Activated effector memory CD4-positive, alpha-beta T cell treated with anti-CD3 and anti-CD28 coated beads, Interleukin-2, amount 50 U/mL, for 16 hours (primary cell): ENCODE results near the gene TEKT2.
A peak's percentile ranks its signal among the peaks of the same experiment; 100 is the strongest.

Experiments used
- DNase-seq: peaks from one replicate; pipeline ENCODE4 v3.0.0-alpha.2; 2020

TEKT2 gene

DNA sequence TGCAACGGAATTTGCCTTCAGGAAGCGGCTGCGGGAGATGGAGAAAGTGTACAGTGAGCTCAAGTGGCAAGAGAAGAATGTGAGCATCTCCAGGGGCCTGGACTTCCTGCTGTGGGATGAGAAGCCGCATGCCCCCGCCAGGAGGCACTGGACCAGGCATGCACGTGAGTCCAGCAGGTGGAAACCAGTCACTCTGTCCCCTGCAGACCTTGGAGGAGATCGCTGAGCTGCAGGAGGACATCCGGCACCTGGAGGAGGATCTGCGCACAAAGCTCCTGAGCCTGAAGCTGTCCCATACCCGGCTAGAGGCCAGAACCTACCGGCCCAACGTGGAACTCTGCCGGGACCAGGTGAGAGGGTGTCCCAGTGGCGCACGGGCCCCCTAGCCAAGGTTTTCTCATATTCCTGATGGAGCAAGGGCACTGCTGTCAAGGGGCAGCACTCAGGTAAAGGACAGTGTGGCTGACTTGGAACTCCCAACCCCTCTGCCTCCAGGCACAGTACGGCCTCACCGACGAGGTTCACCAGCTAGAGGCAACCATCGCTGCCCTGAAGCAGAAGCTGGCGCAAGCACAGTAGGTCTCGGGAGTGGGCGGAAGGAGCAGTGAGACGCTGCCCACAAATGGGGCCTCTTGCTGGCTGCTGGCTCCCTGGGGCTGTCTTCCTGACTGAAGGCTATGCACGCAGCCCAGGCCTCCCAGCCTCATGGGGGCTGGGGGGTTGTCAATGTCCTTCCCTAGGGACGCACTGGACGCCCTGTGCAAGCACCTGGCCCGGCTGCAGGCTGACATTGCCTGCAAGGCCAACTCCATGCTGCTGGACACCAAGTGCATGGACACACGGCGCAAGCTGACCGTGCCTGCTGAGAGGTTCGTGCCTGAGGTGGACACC lies 3.6 kb downstream of the TEKT2 start:
- DNase-seq: no peak

DNA sequence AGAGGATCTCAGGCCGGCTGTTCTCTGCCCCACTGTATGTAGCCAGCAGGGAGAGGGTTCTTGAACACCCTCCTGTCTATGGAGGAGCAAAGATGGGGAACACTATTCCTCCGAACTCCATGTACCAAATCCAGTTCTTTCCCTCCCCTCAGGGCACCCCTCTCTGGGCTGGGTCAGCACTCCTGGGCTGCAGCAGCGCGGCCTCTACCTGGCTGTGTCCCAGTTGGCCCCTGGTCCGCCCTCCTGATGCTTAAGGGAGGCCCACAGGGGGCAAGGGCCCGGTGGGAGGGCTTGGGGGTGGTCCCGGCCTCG lies 4.3 kb downstream of the TEKT2 start:
- DNase-seq: no peak

DNA sequence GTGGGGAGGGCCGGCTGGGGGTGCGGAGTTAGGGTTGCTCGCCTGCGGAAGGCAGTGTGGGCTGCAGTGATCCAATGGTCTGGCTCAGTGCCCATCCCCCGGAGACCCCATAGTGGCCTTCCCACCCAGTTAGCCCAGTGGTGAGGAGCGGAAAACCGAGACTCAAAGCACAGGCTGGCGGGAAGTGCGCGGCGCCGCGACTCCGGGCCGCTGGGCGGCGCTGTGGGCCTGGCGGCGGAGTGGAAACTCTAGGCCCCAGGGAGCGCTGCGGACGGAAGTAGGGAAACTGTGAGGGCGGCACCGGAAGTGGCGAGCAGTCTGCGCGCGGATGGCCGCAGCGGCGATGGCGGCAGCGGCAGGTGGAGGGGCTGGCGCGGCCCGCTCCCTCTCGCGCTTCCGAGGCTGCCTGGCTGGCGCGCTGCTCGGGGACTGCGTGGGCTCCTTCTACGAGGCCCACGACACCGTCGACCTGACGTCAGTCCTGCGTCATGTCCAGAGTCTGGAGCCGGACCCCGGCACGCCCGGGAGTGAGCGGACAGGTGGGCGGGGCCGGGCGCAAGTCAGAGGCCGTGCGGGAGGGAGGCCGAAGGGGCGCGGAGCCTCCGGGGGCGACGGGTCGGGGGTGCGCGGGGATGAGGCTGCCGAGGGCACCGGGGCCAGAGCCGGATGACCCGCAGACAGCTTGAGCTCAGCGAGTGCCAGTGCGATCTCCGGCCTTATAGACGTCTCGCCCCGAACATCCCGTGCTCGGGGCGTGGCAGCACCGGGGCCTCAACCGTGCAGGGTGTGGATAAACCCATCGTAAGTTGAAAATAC lies 4.9 kb downstream of the TEKT2 start, which contains the start of gene ADPRS:
Gene ADPRS (plus strand): TSS at position 316 of the 816 bp plus-strand sequence. CDS start 13 bp downstream, at position 329.
- DNase-seq: peak; percentile 97

DNA sequence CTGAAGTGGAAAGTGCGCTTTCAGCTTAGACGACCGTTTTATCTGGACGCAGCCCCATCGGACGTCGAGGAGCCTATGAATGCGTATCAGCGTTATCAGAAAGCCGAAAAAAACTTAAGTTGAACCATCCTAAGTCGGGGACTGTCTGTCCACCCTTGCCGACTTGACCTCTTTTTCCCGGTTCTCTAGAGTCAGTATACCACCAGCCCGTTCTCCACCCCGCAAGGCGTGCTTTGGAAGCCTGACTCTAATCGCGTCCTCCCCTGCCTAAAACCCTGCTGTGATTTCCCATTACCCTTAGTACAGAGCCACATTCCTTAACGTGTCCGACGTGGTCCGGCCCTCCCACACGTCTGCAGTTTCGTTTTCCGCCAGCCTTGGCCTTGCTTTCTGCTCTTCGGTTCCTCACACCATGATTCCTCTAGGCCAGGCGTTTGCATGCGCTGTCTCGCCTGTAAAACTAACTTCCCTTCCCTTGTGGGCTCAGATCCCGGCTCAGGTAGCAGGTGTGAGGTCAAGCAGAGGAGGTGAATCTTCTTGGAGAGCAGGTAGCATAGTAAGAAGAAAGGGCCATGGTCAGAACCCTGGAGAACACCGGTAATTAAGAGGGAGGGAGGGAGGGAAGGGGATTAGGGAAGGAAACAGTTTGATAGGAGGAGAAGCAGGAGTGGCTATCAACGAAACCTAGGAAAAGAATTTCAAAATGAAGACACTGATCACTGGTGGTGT lies 5.7 kb downstream of the TEKT2 start:
- peak; percentile 64 for DNase-seq

DNA sequence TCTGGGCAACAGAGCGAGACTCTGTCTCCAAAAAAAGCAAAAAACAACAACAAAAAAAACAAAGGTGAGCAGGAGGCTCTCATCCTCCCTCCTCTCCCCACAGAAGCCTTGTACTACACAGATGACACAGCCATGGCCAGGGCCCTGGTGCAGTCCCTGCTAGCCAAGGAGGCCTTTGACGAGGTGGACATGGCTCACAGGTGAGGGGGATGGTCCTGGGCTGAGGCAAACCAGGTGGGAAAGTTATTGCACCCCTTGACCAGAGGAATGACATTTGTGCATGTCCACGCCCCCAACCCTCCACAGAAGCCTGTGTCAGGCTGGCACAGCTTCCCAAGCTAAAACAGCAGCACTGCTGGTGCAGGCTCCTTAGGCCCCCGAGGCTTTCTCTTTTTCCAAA lies 7.2 kb downstream of the TEKT2 start:
- peak; percentile 50 for DNase-seq

DNA sequence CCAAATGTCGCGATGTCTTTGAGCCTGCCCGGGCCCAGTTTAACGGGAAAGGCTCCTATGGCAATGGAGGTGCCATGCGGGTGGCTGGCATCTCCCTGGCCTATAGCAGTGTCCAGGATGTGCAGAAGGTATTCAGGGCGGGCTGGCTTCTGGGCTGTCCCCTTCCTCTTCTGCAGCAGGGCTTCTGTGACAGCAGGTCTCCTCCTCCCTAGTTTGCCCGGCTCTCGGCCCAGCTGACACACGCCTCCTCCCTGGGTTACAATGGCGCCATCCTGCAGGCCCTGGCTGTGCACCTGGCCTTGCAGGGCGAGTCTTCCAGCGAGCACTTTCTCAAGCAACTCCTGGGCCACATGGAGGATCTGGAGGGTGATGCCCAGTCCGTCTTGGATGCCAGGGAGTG lies 7.8 kb downstream of the TEKT2 start:
- DNase-seq: peak; percentile 47

DNA sequence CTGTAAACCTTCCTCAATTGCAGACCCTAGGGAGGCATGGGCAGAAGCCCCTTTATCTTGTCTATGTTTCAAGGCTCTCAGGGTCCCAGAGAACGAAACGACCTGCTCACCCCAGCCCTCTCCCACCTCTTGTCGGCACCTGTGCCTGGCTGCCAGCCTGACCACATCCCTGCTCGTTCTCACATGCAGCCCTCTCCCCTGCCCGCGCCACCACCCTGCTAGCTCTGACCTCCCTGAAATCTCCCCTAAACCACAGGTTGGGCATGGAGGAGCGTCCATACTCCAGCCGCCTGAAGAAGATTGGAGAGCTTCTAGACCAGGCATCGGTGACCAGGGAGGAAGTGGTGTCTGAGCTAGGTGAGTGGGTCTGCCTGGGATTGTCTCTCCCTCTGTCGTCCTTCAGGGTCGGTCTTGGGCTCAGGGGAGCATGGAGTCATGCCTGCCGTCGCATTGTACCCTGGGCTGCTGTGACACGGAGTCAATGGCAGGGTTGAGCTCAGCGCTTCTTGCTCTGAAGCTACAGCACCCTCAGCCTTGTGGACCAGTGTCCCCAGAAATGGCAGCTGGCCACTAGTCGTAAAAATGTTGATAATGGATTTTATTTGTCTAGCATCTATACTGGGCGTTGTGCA lies 8.4 kb downstream of the TEKT2 start:
- DNase-seq: no peak

DNA sequence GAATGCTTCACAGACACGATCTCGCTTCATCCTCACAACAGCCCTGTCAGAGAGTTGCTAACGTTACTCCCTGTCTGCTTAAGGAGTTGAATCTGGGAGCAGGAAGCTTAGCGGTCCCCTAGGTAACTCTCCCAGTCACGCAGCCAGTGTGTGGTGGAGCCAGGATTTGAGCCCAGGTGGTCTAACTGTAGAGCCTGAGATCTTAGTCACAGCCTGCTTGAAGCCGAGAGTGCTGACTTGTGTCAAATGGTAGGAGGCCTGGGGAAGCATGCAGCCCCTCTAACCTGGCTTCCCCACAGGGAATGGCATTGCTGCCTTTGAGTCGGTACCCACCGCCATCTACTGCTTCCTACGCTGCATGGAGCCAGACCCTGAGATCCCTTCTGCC lies 8.9 kb downstream of the TEKT2 start:
- no peak for DNase-seq

DNA sequence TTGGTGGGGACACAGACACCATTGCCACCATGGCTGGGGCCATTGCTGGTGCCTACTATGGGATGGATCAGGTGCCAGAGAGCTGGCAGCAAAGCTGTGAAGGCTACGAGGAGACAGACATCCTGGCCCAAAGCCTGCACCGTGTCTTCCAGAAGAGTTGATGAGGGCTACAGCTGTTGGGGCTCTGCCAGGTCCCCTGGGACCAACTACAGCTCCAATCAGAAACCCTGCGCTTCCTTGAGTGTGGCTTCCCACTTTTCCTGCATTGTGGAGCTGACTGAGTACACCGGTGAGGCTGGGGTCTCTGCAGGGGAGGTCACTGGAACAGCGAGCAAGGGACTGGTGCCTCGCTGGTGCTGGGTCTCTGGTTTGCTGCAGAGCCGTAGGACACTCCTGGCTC lies 9.3 kb downstream of the TEKT2 start:
- DNase-seq: no peak

DNA sequence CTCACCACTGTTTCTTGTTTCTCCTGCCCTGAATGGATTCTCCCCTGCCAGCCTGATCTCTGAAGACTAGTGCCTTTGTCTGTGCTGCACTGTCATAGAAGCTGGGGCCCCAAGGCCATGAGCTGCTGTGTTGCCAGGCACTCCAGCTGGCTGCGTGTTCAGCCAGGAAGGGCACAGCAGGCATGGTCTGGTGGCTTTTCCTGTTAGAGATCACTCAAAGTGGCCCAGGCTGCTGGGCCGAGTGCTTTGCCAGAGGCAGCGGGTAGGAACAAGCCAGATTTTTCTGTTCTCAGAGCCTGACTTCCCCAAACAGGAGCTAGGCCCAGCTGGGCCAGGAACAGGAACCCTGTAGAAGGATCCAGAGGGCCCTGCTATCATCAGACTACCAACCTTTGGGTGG lies 10.0 kb downstream of the TEKT2 start:
- peak; percentile 43 for DNase-seq

DNA sequence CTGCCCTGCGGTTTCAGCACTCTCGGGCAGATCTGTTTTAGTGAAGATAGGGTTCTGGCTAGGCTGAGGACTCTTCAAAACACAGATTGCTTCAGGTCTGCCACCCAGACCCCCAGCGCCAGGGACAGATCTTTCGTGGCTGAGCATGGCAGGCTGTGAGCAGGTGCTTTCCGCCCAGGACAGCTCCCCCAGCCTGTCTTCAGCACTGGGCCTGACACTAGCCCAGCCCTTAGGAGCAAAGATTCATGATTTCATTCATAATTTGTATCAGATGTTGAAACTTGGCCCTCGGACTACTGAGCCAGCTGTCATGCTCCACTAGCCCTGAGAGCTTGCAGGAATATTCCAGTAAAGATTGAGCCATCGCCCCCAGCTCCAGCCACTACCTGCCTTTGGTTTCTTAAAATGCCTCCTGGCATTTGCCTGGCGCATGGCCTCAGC lies 10.7 kb downstream of the TEKT2 start:
- peak; percentile 39 for DNase-seq

DNA sequence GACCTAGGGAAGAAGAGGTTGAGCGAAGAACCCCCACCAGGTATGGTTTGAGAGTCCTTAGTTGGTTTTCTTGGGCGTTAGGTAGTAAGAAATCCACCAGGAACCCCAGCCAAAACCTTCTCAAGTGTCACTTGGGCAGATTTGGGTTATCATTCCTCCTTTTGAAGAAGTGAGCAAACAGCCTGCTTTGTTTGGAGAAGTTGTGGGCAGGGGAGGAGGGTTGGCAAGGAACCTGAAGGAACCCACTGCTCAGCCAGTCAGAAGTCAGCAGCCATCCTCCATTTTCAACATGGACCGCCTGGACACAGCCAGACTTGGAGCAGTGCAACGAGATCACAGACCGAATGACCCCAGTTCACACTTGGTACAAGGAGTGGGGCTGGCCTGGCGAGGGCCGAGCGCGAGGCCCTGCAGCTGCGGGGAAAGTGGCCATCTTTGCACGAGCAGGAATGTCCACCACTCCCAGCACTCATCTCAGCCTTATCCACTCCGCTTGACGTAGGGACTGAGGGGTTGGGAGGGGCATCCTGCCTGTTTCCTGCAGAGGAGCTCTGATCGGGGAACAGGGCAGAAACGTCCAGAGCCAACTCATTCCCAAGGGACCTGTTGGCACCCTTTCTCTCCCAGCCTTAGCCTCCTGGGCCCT lies 12.0 kb downstream of the TEKT2 start:
- DNase-seq: no peak

DNA sequence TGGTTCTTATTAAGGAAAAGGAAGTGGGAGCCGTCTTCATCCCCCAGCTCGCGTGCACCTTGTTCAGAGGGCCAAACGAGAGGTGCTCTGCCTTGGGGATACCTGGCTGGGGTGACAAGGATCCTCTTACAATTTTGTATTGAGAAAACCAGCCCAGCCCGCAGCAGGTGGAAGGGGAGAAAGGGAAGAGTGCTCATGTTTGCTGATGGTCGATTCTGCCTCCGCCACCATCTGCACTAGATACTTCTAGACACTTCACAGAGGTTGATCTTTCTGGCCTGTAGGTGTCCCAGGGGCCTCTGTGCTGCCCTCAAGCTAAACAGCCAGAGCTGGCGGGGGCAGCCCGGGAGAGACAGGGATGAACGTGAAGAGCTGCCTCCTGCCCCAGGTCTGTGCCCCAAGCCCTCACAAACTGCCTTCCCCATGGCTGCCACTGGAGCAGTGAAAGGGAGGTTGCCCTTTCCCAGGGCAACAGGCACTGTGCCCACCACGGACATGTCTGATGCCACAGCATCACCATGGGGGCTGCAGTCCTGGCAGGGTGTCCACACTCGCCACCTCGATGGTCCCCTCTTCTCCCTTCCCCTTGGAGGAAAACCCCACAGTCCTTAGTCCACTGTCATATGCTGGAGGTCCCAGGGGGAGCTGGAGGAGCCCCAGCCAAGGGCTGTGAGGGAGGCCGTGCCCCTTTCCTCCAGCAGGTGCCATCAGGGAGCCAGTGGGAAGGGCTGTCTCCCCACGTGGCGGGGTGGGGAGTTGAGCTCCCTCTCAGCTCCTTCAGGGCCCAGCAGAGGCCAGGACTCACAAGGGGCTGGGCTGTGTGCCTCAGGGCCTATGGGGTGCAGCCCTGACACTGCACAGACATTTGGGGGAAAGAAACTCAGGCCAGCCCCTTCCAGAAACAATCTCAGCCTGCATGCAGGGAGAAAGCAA lies 12.9 kb downstream of the TEKT2 start:
- DNase-seq: no peak

DNA sequence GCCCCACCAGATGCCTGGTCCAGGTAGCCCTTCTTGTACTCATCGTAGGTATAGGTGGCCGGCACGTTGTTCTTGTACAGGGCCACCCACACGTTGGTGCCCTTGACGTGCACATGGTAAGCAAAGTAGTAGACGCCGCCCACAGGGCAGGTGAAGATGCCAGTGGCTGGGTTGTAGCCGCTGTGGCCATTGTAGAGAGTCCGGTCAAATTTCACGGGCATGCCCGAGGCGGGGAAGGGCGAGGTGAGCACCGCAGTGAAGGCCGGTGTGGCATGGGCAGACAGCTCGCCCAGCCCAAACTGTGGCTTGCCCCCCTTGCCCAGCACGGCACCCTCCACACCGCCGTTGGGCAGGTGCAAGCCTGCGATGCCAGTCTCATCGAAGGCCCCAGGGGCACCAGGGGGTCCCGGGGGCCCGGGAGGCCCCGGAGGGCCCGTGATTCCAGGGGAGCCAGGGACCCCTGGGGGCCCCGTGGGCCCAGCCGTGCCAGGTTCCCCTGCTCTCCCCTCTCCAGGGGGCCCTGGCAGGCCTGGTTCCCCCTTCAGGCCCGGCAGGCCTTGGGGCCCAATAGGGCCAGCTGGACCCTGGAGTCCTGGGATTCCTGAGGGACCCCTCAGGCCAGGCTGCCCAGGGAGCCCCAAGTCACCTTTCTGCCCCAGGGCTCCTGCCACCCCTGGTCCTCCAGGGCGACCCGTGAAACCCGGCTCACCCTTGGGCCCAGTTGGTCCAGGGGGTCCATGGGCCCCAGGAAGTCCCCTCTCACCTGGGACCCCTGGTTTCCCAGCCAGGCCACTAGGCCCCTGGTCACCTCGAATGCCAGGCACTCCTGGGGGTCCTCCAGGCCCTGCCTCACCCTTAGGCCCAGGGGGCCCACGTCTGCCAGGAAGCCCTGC lies 14.0 kb downstream of the TEKT2 start:
- DNase-seq: no peak

DNA sequence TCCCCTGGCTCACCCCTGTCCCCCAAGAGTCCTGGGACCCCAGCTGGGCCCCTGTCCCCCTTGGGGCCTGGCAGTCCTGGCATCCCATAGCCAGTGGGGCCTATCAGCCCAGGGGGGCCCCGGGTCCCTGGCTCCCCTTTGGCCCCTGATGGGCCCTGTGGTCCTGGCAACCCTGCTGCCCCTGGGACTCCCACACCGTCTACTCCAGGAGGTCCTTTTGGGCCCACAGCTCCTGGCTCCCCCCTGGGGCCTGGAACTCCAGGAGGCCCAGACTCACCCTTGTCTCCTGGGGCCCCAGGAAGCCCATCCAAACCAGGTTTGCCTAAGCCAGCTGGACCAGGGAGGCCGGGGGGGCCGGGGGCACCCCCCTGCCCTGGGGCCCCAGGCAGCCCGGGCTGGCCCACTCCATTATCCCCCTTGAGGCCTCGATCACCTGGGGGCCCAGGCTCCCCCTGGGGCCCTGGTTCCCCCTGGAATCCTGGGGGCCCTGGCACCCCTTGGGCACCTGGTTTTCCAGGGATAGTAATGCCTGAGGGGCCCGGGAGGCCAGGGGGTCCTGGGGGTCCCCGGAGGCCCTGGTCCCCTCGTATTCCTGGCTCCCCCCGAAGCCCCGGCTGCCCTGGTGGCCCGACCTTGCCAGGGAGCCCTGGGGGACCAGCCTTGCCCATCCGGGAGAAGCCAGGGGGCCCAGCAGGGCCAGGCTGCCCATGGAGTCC lies 14.9 kb downstream of the TEKT2 start:
- no peak for DNase-seq

DNA sequence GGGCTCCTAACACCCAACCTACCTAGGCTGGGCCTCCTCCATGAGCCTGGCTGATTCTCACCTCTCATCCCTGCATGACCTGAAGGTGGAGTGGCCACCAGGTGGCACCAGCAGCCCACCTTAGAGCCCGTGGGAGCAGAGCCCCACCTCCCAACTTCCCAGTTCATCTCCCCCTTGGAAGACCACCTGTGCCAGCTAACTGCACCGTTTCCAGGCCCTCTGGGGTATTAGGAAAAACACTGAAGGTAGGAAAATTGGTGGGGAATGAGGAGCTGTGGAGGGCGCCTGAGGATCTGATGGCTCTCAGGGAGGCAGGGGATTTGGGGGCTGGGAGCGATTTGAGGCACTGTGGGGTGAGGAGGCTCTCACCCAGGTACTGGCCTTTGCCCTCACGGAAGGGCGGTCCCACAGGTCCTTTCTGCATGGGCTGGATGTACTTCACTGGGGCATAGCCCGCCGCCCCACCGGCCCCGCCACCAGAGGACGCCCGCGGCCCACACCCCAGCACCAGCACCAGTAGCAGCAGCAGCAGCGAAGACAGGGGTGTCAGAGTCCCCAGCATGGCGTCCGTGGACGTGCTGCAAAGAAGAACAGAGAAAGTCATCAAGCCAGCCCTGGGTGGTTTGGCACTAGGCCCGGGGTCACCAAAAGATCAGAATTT lies 15.9 kb downstream of the TEKT2 start:
- DNase-seq: peak; percentile 90

DNA sequence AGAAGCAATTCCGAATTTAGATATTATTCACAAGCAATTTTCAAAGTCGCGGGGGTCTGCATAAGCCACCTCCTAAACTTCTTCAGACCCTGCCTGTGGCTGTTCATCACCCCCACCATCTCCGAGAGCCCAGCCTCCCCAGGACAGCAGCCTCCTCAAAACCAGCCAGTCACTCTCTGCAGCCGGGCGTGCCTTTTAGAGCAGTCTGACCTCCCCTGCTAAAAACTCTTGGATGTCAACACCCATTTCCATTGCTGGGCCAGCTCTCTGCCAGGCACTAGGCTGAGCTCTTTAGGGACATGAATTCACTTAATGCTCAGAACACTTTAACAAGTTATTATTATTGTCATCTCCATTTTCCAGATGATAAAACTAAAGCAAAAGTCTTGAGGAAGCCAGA lies 16.5 kb downstream of the TEKT2 start:
- DNase-seq: no peak

DNA sequence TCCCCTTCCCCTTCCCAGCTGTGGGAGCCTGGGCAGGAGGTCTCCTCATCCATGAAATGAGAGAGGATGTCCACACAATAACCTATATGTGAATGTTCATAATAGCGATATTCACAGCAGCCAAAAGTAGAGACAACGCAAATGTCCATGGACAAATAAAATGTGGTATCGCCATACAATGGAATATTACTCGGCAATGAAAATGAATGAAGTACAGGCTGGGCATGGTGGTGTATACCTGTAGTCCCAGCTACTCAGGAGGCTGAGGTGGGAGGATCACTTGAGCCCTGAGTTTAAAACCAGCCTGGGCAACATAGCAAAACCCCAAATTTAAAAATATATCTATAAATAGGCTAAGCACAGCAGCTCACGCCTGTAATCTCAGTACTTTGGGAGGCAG lies 17.7 kb downstream of the TEKT2 start:
- no peak for DNase-seq

DNA sequence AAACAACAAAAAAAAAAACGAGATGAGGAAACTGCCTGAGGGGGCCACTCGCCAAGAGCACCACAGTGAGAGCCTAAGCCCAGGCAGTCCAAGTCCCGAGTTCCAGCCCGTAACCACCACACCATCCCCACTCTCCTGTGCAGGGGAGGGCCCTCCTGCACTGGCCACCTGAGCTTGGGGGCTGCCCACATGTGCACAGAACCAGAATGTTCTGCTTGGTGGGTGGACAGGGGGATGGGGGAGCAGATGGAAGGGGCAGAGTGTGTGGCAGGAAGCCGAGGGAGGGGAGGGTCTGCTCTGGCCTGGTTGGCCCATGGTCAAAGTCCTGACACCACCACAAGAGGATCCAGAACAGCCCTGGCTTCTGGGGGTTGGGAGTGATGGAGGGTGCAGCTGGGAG lies 22.4 kb downstream of the TEKT2 start:
- DNase-seq: no peak
